Measurements from ENCODE around the gene ADGRG1.
"Not testable (repeated sequence)": the region's sequence is repeated elsewhere in the genome, so short reads cannot be mapped to it uniquely, and the experiment has no call there.

ADGRG1 gene

DNA sequence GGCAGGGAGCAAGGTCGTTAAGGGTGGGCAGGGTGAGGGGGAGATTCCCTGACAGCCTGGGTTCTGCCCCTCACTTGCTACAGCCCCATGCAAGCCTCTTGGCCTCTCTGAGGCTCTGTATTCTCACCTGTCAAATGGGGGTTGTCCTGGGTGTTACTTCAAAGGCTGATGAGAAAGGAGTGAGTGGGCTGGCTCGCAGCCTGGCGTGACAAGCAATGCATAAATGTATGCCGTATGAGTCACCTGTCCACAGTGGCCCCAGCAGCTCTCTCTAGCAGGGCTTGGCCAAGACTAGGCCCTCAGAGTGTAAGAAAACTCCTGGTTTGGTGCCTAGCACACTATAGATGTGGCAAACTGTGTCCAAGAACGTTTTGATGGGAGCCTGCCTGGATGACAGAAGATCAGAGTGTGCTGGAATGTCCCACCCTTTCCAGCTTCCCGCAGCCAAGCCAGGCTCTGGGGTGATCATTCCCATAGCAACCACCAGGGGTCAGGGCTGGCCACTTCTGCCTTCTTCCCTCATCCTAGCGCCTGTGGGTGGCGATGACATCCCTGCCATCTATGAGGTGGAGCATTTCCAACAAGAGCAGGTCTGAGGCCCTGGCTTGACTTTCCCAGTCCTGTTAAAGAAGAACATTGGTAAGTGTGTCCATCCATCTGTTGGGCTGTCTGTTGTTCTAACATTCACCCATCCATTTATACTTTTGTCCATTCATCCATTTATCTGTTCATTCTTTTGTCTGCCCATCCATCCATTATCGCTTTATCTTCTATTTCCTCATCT lies 37.2 kb upstream of the ADGRG1 start:
- TF ChIP-seq, protein P1, sequence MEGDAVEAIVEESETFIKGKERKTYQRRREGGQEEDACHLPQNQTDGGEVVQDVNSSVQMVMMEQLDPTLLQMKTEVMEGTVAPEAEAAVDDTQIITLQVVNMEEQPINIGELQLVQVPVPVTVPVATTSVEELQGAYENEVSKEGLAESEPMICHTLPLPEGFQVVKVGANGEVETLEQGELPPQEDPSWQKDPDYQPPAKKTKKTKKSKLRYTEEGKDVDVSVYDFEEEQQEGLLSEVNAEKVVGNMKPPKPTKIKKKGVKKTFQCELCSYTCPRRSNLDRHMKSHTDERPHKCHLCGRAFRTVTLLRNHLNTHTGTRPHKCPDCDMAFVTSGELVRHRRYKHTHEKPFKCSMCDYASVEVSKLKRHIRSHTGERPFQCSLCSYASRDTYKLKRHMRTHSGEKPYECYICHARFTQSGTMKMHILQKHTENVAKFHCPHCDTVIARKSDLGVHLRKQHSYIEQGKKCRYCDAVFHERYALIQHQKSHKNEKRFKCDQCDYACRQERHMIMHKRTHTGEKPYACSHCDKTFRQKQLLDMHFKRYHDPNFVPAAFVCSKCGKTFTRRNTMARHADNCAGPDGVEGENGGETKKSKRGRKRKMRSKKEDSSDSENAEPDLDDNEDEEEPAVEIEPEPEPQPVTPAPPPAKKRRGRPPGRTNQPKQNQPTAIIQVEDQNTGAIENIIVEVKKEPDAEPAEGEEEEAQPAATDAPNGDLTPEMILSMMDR (IDR thresholded peaks at IDR 0.05; ENCODE audit: low read depth, low read length, missing control alignments), result peak; percentile 91
- no peak overlapping the region for H3K4me3 ChIP-seq (replicated peaks; ENCODE audit: low read depth, low read length)
- DNase-seq (ENCODE audit: extremely low read depth, low read depth), result peak; percentile 40

DNA sequence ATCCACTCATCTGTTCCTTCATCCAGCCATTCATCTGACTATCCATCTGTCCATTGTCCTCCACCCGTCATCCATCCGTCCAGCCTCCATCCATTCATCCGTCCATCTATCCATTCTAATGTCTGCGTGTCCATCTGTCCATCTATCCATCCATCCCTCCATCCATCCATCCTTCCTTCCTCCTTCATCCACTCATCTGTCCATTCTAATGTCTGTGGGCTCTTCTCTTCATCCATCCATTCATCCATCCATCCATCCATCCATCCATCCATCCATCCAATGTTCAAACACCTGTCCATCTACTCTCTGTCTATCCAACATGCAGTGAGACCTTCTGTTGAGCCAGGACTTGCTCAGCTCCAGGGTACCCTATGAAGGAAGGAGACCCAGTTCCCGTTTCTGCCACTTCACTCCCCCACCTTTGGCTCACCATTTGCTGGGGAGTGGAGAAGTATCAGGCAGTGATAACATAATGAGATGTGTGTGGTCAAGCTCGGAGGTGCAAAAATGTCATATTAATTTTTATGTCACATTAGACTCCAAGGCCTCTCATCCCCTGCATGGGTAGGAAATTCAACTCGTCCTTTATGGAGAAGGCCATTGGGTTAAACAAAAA lies 36.5 kb upstream of the ADGRG1 start:
- no peak overlapping the region for H3K4me3 ChIP-seq (replicated peaks; ENCODE audit: low read depth, low read length)
- no peak for DNase-seq (ENCODE audit: extremely low read depth, low read depth)
- TF ChIP-seq, protein P1 (IDR thresholded peaks at IDR 0.05; ENCODE audit: low read depth, low read length, missing control alignments), result no peak

- TF ChIP-seq, protein P1 (IDR thresholded peaks at IDR 0.05; ENCODE audit: low read depth, low read length, missing control alignments), result no peak
- DNase-seq (ENCODE audit: extremely low read depth, low read depth), result no peak
- H3K4me3 ChIP-seq (replicated peaks; ENCODE audit: low read depth, low read length), result no peak overlapping the region
Observed at GRCh38 chr16:57592591-57593003, 35.8 kb upstream of the ADGRG1 start.

GRCh38 chr16:57593021-57593420 lies 35.4 kb upstream of the ADGRG1 start:
- TF ChIP-seq, protein P1 (IDR thresholded peaks at IDR 0.05; ENCODE audit: low read depth, low read length, missing control alignments), result no peak
- H3K4me3 ChIP-seq (replicated peaks; ENCODE audit: low read depth, low read length), result no peak overlapping the region
- DNase-seq (ENCODE audit: extremely low read depth, low read depth), result no peak

- no peak overlapping the region for H3K4me3 ChIP-seq (replicated peaks; ENCODE audit: low read depth, low read length)
- TF ChIP-seq, protein P1 (IDR thresholded peaks at IDR 0.05; ENCODE audit: low read depth, low read length, missing control alignments), result no peak
- DNase-seq (ENCODE audit: extremely low read depth, low read depth), result no peak
Observed at GRCh38 chr16:57593990-57594389, 34.4 kb upstream of the ADGRG1 start.

- no peak overlapping the region for H3K4me3 ChIP-seq (replicated peaks; ENCODE audit: low read depth, low read length)
- no peak for DNase-seq (ENCODE audit: extremely low read depth, low read depth)
- TF ChIP-seq, protein P1 (IDR thresholded peaks at IDR 0.05; ENCODE audit: low read depth, low read length, missing control alignments), result no peak
Observed at GRCh38 chr16:57594531-57595031, 33.8 kb upstream of the ADGRG1 start.

GRCh38 chr16:57596234-57596633 lies 32.2 kb upstream of the ADGRG1 start:
- not testable (repeated sequence) for H3K4me3 ChIP-seq (replicated peaks; ENCODE audit: low read depth, low read length); DNase-seq (ENCODE audit: extremely low read depth, low read depth)
